Measurements from ENCODE around the gene TOMM20.
"Not testable (repeated sequence)": the region's sequence is repeated elsewhere in the genome, so short reads cannot be mapped to it uniquely, and the experiment has no call there.

TOMM20 gene

DNA sequence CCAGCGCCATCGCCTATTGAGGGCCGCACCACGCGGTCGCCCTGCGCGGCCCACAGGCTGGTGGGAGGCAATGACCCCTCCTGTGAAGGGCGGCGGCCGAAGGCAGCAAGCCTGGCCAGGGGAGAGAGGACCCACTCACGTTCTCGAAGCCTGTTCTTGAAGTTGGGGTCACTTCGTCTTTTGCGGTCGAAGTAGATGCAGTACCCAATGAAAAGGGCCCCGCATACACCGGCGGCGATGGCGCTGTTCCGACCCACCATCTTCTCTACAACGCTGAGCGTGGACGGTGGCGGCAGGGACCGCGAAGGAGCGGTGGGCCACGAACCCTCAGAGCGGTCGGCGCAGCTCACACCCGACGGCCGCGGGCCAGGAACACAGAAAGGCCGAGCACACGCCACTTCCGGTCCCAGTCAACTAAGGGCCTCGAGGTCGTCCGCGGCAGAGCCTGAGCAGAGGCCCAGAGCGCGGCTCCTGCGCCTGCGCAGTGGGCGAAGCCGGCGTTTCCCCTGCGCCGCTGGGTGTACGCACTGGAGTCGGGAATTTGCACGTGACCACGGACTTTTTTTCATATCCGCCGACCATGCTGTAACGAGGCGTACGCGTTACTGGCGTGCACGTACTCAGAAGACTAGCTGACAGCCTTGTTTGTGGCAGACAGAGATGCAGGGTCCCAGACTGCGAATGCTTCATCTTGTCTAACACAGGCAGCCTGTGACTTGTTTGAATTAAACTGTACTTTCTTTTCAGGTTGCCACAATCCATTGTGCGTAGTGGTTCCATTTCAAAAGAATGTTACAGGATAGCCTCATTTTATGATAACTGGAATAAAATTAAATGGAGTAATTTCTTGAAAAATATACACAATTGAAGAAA lies at the start of gene TOMM20:
Gene TOMM20 (minus strand): TSS at position 382 of the 873 bp plus-strand sequence. CDS start 122 bp downstream, at position 260.
- peak; percentile 75 to 86 for DNase-seq (ENCODE audit: low read depth in 2 of 2, low spot score in 1 of 2)

DNA sequence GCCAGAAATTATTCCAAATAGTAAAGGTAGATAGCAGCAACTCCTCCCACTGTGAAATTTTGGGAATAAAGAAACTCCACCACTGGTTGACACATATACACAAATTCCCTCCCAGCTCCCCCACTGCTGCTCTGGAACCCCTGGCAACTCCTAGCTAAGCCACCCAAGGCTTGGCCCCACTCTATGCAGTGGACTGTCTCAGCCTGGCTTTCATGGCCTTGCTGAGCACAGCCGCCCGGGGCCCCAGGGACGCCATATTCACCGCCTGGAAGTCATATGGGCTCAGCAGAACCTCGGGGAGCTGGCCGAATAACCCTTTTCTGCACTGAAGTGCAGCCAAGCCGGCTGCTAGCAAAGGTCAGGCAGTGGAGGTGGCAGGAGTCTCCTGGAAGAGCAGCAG lies 47.8 kb upstream of the TOMM20 start:
- DNase-seq (ENCODE audit: low read depth in 2 of 2, low spot score in 1 of 2) = no peak

DNA sequence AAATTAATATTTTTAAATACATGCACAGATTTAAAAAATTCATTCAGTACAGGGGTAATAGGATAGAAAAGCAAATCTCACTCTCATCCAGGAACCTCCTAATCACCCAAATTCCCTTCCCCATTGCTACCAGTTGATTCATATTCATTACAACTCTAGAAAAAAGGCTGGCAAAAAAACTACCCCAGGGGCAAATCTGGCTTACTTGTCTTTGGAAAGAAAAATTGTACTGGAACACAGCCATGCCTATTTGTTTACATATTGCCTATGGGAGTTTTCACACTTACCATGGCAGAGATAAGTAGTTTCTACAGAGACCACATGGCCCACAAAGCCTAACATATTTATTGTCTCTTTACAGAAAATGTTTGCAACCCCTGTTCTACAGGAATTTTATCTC lies 41.3 kb upstream of the TOMM20 start:
- DNase-seq (ENCODE audit: low read depth in 2 of 2, low spot score in 1 of 2) = no peak

DNA sequence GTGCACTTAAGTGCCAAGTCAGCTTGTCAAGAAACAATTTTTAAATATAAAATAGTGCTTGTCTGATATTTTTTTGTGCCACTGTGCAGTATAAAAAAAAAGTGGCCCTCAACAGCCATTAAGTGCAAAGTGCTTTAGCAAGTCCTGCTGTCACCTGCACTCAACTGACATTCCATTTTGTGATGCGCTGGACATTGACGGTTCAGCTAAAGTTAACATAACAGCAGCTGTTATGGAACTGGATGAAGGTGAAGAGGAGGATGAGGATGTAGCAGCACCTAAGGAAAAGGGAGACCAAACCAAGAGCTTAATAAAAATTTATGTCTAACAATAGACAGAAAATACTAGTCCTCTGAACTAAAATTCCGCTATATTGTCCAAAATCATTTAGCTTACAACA lies 39.7 kb upstream of the TOMM20 start:
- no peak for DNase-seq (ENCODE audit: low read depth in 2 of 2, low spot score in 1 of 2)

DNA sequence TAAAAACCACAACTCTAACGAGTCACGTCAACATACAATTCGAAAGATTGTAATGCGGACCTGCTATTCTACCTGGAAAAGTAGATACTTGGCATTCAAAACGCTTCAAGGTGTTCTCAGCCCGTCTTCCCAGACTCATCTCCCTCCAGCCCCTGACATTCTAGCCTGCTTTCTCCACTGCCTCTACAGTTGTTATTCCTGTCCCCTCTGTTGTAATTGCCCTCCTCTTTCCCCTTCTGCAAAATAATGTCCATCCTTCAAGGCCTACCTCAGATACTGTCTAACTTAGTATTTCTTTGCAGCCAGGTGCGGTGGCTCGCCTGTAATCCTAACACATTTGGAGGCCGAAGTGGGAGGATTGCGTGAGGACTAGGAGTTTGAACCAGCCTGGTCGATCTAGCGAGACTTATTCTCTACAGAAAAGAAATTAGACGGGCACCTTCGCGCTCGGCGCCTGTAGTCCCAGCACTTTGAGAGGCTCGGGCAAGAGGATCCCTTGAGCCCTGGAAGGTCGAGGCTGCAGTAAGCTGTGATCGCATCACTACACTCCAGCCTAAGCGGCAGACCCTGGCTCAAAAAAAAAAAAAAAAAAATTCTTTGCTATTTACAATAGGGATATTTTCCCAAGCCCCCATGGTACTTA lies 33.2 kb upstream of the TOMM20 start:
- DNase-seq (ENCODE audit: low read depth in 2 of 2, low spot score in 1 of 2) = no peak

DNA sequence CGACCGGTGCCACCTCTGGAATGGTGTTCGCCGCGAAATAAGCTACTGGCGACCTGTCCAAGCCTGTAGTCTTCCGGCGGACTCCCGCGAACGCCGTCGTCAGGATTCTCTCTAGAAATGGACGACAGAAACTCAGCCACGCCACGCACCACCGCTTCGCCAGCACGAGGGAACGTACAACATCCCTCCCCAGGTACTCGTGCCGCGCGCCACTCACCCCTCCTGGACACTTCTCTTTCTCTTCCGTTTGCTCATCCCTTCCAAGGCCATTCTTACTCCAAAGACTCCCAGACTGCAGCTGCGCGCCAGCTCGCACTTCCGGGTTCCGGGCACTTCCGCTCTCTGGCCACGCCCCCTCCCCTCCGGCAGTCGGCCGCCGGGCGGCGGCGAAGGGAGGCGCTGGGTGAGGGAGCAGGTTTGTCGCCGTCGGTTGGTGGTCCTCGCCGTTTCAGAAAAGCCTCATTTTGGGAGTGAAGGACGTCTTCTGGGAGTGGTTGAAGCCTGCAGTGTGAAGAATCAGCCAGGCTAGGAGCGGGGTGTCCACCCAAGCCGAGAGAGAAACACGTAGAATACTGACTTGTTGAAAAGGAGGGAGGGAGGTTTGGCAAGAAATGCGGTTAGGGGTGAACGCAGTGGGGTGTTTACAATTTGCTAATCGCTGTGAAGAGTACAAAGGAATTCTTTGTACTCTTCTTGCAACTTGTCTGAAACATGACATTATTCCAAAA lies 32.5 kb upstream of the TOMM20 start, which contains the start of gene RBM34:
Gene RBM34 (minus strand): TSS at position 294 of the 728 bp plus-strand sequence. CDS start 24 bp downstream, at position 270.
- DNase-seq (ENCODE audit: low read depth in 2 of 2, low spot score in 1 of 2) = peak; percentile 84 to 87

DNA sequence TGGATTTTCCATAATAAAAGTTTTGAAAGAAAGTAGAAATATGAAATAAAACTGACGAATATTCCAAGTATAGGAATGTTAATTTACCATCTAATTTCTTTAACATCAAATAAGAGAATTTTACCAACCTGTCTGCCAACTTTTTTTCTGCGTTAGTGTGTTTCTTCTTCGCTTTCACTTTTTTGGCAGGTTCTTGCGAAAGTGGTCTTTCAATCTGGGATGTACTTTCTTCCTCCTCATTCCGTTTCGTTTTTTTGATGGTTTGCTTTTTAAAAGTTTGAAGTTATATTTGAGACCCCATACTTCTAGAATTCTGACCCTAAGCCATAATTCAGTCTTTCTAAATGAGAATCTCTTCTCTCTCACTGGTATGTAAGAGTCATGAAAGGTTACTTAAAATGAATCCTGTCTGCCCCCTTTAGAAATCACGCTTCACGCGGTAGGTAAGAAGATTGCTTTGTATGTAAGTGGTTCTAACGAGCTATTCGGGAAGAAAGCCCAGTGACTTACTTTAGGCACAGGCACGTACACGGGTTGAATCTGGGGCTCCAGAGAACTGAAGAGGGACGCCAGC lies 31.8 kb upstream of the TOMM20 start:
- no peak for DNase-seq (ENCODE audit: low read depth in 2 of 2, low spot score in 1 of 2)

DNA sequence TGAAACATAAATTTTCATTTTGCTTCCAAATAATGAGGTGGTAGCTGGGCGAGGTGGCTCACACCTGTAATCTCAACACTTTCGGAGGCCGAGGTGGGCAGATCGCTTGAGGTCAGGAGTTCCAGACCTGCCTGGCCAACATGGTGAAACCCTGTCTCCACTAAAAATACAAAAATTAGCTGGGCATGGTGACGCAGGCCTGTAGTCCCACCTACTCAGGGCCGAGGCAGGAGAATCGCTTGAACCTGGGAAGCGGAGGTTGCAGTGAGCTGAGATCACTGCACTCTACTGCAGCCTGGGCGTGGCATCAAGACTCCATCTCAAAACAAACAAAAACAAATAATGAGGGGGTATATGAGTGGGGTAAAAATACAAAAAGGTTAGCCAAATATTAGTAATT lies 31.3 kb upstream of the TOMM20 start:
- DNase-seq (ENCODE audit: low read depth in 2 of 2, low spot score in 1 of 2) = not testable (repeated sequence)

DNA sequence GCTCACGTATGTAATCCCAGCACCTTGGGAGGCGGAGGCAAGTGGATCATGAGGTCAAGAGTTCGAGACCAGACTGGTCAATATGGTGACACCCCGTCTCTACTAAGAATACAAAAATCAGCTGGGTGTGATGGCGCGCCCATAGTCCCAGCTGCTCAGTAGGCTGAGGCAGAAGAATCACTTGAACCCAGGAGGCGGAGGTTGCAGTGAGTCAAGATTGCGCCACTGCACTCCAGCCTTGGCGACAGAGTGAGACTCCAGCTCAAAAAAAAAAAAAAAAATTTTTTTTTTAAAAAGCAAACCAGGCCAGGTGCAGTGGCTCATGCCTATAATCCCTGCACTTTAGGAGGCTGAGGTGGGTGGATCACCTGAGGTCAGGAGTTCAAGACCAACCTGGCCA lies 30.6 kb upstream of the TOMM20 start:
- not testable (repeated sequence) for DNase-seq (ENCODE audit: low read depth in 2 of 2, low spot score in 1 of 2)

DNA sequence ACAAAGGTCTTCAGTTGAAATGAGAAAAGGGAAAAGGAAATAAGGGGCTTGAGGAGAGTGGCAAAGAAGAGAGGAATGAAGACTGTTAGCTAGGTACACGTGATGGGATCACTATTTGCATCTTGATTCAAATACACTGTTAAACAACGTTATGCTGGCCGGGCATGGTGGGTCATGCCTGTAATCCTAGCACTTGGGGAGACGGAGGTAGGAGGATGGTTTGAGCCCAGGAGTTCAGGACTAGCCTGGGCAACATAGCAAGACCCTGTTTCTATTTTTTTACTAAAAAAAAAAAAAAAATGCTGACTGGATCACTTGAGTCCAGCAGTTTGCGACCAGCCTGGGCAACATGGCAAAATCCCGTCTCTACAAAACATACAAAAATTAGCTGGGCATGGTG lies 30.0 kb upstream of the TOMM20 start:
- DNase-seq (ENCODE audit: low read depth in 2 of 2, low spot score in 1 of 2) = no peak

DNA sequence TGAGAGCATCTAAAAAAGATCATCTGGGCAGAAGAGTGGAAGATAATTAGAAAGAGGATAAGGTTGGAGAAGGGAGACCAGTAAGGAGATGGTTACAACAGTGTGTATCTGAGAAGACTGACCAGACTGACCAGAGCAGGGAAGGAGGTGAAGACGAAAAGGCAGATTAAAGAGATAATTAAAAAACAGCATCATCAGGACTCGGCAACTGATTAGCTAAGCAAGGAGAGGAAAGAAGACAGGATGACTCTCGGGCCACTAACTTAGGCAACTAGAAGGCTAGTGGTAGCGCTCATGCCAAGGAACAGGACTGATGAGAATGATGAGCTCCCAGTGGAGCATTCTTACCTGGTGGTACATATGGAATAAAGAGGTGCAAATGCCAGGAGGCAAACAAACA lies 28.5 kb upstream of the TOMM20 start:
- no peak for DNase-seq (ENCODE audit: low read depth in 2 of 2, low spot score in 1 of 2)

DNA sequence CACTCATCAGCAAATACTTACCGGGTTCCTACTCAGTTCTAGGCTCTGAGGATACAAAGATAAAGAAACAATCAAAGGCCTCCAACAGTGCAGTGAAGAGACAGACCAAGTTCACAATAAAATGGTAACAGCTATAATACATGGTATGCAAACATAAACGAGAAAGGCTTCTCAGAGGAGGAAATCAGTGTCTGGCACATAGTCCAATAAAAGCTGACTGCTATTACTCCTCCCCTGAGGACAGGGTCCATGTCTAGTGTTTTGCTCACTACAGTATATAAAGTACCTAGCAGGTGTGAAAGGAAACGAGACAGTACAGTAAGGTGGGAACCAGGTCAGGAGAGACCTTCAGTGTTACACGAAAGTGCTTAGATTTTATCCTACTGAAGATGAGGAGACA lies 28.1 kb upstream of the TOMM20 start:
- no peak for DNase-seq (ENCODE audit: low read depth in 2 of 2, low spot score in 1 of 2)

DNA sequence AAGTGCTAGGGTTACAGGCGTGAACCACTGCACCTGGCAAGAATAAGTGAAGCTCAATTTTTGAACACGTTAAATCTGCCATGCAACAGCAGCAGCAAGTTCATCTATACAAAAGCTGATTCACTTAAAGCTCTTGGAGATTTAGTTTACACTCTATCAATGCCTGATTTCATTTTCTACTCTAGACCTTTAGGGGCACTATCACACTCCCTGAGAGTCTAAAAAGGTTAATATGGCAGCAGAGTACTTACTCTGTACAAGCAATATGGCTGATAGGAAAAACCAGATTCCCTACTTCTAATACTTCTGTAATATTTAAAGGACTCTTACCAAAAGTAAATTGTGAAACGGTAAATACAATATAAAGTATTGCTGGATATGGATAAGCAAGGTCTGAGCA lies 27.6 kb upstream of the TOMM20 start:
- no peak for DNase-seq (ENCODE audit: low read depth in 2 of 2, low spot score in 1 of 2)

DNA sequence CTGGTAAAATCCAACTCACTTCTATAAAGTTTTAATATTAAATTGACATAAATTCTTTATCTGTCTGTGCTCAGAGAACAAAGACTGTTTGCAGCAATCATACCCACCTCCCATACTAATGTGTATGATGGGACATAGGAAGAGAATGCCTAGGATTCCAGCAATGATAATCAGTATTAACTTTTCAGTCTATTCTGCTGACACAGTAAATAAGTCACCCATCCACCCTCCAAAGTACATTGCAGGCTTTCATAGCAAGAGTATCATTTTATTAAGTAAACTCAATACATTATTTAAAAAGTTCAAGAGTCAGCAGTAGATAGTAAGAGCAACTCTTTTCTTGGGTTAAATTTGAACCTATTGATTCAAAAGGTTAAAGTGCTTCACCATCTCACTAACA lies 23.6 kb upstream of the TOMM20 start:
- DNase-seq (ENCODE audit: low read depth in 2 of 2, low spot score in 1 of 2) = no peak

DNA sequence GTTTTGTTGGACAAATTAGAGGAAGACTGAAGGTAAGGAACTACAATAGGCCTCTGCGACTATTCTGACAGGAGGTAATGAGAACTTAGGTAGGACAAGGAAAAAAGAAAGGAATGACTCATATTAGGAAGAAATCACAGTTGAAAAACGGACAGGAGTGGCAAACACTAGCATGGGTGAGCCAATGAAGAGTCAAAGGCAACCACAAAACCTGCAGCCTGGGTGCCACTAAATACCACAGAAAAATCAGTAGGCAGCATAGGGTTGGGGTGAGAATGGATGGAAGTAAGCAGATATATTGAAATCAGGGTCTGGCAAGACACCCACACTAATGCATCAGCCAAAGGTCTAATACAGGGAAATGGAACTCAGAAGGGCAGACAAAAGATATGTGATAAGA lies 22.4 kb upstream of the TOMM20 start:
- no peak for DNase-seq (ENCODE audit: low read depth in 2 of 2, low spot score in 1 of 2)

DNA sequence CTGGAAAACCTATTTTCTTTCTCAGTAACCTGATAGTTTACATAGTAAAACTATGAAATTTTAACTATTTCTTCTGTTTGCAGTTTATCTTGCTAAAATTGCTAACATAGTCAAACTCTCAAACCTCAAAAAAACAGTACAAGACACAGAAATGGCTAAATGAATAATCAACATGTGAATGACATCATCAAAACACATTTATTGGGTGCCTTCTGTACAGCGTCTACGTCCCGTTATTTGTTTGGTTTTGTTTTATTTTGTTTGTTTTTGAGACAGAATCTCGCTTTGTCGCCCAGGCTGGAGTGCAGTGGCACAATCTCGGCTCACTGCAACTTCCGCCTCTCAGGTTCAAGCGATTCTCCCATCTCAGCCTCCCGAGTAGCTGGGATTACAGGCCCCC lies 21.2 kb upstream of the TOMM20 start:
- DNase-seq (ENCODE audit: low read depth in 2 of 2, low spot score in 1 of 2) = no peak

DNA sequence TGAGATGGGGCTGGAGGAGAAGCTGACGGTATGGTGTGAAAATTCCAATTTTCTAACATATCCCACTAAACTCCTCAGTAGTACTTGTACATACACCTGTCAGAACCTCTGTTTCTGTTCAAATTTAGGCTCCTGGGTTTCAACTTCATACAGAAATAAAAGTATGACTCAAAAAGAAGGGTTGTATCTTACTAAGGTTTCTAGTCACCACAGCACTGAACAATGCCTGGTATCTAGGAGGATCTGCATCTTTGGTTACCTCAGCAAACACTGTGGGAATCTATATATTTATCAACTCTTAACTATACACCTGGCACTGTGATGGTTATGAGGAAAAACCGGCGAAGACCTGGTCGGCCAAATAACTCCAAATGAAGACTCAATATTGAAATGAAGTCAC lies 18.6 kb upstream of the TOMM20 start:
- DNase-seq (ENCODE audit: low read depth in 2 of 2, low spot score in 1 of 2) = no peak

DNA sequence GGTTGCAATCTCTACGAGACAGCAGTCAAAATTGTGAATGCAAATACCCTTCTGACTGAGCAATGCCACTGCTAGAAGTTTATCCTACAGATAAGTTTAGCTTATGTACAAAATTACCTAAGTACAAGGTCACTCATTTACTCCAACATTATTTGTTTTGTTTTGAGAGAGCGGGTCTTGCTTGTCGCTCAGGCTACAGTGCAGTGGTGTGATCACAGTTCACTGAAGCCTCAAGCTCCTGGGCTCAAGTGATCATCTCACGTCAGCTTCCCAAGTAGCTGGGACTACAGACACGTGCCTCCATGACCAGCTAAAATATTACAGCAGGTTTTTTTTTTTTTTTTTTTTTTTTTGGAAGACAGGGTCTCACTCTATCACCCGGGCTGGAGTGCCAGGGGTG lies 17.0 kb upstream of the TOMM20 start:
- no peak for DNase-seq (ENCODE audit: low read depth in 2 of 2, low spot score in 1 of 2)

DNA sequence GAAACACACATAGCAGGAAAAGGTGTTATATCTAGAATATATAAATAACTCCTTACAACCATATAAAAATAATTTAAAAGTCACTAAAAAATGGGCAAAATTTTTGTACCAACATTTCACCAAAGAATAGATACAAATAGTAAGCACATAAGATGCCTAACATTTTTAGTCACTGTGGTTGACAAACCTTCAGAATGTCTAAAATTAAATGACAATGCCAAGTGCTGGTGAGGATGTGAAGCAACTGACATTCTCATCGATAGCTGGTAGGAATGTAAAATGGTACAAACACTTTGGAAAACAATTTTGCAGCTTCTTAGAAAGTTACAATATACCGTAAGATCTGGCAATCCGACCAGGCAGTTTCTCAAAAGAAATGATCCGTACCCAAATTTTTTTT lies 14.4 kb upstream of the TOMM20 start:
- no peak for DNase-seq (ENCODE audit: low read depth in 2 of 2, low spot score in 1 of 2)

DNA sequence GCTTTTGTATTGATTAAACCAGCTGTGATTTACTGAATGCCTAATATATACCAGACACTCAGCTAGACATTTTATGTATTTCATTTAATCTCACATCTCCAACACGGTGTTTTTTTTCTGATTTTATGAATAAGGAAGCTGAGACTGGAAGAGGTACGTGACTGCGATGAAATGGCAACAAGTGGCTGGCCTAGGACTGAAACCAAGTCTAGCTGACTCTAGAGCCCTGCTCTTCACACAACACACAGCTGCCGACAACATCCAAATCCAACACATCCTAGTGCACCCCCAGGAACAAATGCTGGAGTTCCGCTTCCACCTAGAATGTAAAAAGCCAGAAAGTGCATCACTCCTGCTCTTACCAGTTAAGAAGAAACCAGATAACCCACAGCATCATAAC lies 10.7 kb upstream of the TOMM20 start:
- no peak for DNase-seq (ENCODE audit: low read depth in 2 of 2, low spot score in 1 of 2)

DNA sequence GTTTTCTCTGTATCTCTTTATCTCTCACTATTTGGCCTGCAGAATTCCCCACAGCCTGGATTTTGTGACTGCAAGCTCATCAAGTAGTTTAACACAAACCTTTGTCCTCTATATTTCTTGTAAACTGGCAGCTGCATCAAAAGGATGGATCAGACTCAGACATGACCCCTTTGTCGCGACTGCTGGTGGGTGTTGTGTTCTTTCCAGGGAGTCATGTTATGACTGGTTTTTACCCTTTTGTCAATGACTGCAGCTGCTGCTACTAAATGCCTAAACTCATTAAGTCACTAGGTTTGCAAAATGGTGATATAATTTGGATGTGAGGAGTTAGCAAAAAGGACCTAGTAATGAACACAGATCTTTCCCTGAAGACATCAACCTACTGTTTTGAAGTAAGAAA lies 10.2 kb upstream of the TOMM20 start:
- DNase-seq (ENCODE audit: low read depth in 2 of 2, low spot score in 1 of 2) = no peak

DNA sequence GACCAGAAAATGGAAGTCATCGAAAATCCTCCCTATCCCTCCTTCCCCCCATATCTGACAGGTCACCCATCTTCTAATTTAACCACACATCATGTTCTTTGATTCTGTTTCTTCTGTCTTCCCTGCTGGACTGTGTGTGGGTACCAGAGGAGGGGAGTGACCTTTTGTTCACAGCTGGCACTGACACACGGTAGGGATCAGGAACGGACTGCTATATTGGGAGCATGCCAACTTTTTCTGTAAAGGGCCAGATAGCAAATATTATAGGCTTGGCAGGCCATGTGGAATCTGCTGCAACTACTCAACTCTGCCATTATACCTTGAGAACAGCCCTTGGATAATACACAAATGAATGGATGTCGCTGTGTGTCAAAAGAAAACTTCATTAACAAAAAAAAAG lies 7.5 kb upstream of the TOMM20 start:
- no peak for DNase-seq (ENCODE audit: low read depth in 2 of 2, low spot score in 1 of 2)
